ENCODE measurements around the gene CCL2. TPM values are rescaled to one million over a fixed set of nuclear protein-coding genes. Genes with fewer than 3 reads are reported as not detected.

CCL2 gene
- total and polyA plus RNA-seq, 2 donors from 2014 or later = 49.9 to 53.5 TPM

- Histone ChIP-seq H3K27me3 (ENCODE audit: control insufficient read depth, insufficient read depth, low read length) (no peaks in the 10 kb centered on the region), H3K4me1 (ENCODE audit: control insufficient read depth in 2 of 3, insufficient read depth in 2 of 3, low read depth in 1 of 3, low read length in 3 of 3) (no peaks in the 10 kb centered on the region), H3K4me3 (ENCODE audit: low read length in 3 of 3) (no peak overlapping the region), H3K9ac (ENCODE audit: low read length in 3 of 3) (no peak overlapping the region), H3K27ac (ENCODE audit: low read depth in 2 of 2, low read length in 2 of 2) (no peak overlapping the region), H3K36me3 (ENCODE audit: control insufficient read depth in 2 of 3, insufficient read depth in 3 of 3, low read length in 3 of 3) (no peaks in the 10 kb centered on the region), H3K9me3 (ENCODE audit: control insufficient read depth in 2 of 3, insufficient read depth in 1 of 3, low read length in 3 of 3) (no peaks in the 10 kb centered on the region)
- intact Hi-C loops (cut with DNase I) = no loop called here
- FAIRE-seq = no peak
- TF ChIP-seq CTCF (IDR thresholded peaks at IDR 0.05; ENCODE audit: borderline replicate concordance, extremely low read depth, insufficient read depth) = no peak
- no peak for DNase-seq
Measured at GRCh38 chr17:34287875-34288274, 32.8 kb downstream of the CCL2 start.

- Histone ChIP-seq H3K9ac (ENCODE audit: low read length in 3 of 3) (no peak overlapping the region), H3K36me3 (ENCODE audit: control insufficient read depth in 2 of 3, insufficient read depth in 3 of 3, low read length in 3 of 3) (no peaks in the 10 kb centered on the region), H3K4me1 (ENCODE audit: control insufficient read depth in 2 of 3, insufficient read depth in 2 of 3, low read depth in 1 of 3, low read length in 3 of 3) (no peaks in the 10 kb centered on the region), H3K27me3 (ENCODE audit: control insufficient read depth, insufficient read depth, low read length) (no peaks in the 10 kb centered on the region), H3K27ac (ENCODE audit: low read depth in 2 of 2, low read length in 2 of 2) (no peak overlapping the region), H3K4me3 (ENCODE audit: low read length in 3 of 3) (no peak overlapping the region), H3K9me3 (ENCODE audit: control insufficient read depth in 2 of 3, insufficient read depth in 1 of 3, low read length in 3 of 3) (no peaks in the 10 kb centered on the region)
- intact Hi-C loops (cut with DNase I) = no loop called here
- TF ChIP-seq CTCF (IDR thresholded peaks at IDR 0.05; ENCODE audit: borderline replicate concordance, extremely low read depth, insufficient read depth) = no peak
- FAIRE-seq = no peak
- DNase-seq = no peak
Measured at GRCh38 chr17:34290586-34290985, 35.5 kb downstream of the CCL2 start.

- DNase-seq = no peak
- intact Hi-C loops (cut with DNase I) = no loop called here
- Histone ChIP-seq H3K9ac (ENCODE audit: low read length in 3 of 3) (no peak overlapping the region), H3K9me3 (ENCODE audit: control insufficient read depth in 2 of 3, insufficient read depth in 1 of 3, low read length in 3 of 3) (no peaks in the 10 kb centered on the region), H3K4me3 (ENCODE audit: low read length in 3 of 3) (no peak overlapping the region), H3K27ac (ENCODE audit: low read depth in 2 of 2, low read length in 2 of 2) (no peak overlapping the region), H3K27me3 (ENCODE audit: control insufficient read depth, insufficient read depth, low read length) (no peaks in the 10 kb centered on the region), H3K4me1 (ENCODE audit: control insufficient read depth in 2 of 3, insufficient read depth in 2 of 3, low read depth in 1 of 3, low read length in 3 of 3) (no peaks in the 10 kb centered on the region), H3K36me3 (ENCODE audit: control insufficient read depth in 2 of 3, insufficient read depth in 3 of 3, low read length in 3 of 3) (no peaks in the 10 kb centered on the region)
- TF ChIP-seq CTCF (IDR thresholded peaks at IDR 0.05; ENCODE audit: borderline replicate concordance, extremely low read depth, insufficient read depth) = no peak
- no peak for FAIRE-seq
Measured at GRCh38 chr17:34291721-34292348, 36.8 kb downstream of the CCL2 start.

GRCh38 chr17:34299027-34299426 lies 43.9 kb downstream of the CCL2 start:
- no peak for TF ChIP-seq CTCF (IDR thresholded peaks at IDR 0.05; ENCODE audit: borderline replicate concordance, extremely low read depth, insufficient read depth)
- no peaks in the 10 kb centered on the region for H3K36me3 ChIP-seq (ENCODE audit: control insufficient read depth in 2 of 3, insufficient read depth in 3 of 3, low read length in 3 of 3)
- no peaks in the 10 kb centered on the region for H3K27me3 ChIP-seq (ENCODE audit: control insufficient read depth, insufficient read depth, low read length)
- H3K27ac ChIP-seq (ENCODE audit: low read depth in 2 of 2, low read length in 2 of 2) = no peak overlapping the region
- no peak overlapping the region for H3K4me3 ChIP-seq (ENCODE audit: low read length in 3 of 3)
- FAIRE-seq (no peak), DNase-seq (no peak)
- no peaks in the 10 kb centered on the region for H3K9me3 ChIP-seq (ENCODE audit: control insufficient read depth in 2 of 3, insufficient read depth in 1 of 3, low read length in 3 of 3)
- H3K9ac ChIP-seq (ENCODE audit: low read length in 3 of 3) = no peak overlapping the region
- intact Hi-C loops (cut with DNase I) = no loop called here
- no peaks in the 10 kb centered on the region for H3K4me1 ChIP-seq (ENCODE audit: control insufficient read depth in 2 of 3, insufficient read depth in 2 of 3, low read depth in 1 of 3, low read length in 3 of 3)
